ENCODE data around the gene ANKRD28.

The ANKRD28 gene

DNA sequence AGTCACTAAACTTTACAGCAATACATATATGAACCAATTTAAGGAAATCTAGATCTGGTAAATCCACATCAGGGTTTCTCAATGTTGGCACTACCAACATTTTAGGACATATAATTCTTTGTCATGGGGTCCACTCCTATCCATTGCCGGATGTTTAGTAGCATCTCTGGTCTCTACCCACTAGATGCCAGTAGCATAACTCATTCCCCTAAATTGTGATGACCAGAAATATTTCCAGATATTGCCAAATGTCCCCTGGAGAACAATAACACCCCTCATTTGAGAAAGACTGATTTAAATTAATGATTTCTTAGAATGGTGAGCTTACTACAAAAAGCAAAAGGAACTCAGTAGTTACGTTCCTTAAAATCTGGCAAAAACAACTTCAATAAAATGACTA, 23.1 kb upstream of the ANKRD28 start:
- TF ChIP-seq SIN3A (IDR thresholded peaks at IDR 0.05; ENCODE audit: borderline replicate concordance, insufficient read depth, low read length) (no peak), TAF1 (IDR thresholded peaks at IDR 0.05; ENCODE audit: borderline replicate concordance, insufficient read depth, low read length) (no peak), POLR2AphosphoS5 (IDR thresholded peaks at IDR 0.05; ENCODE audit: low read depth, low read length) (no peak), FOXP2 (optimal IDR thresholded peaks at IDR 0.05; ENCODE audit: borderline replicate concordance, extremely low read depth, extremely low read length, insufficient read depth) (no peak)
- TF ChIP-seq, protein P1, sequence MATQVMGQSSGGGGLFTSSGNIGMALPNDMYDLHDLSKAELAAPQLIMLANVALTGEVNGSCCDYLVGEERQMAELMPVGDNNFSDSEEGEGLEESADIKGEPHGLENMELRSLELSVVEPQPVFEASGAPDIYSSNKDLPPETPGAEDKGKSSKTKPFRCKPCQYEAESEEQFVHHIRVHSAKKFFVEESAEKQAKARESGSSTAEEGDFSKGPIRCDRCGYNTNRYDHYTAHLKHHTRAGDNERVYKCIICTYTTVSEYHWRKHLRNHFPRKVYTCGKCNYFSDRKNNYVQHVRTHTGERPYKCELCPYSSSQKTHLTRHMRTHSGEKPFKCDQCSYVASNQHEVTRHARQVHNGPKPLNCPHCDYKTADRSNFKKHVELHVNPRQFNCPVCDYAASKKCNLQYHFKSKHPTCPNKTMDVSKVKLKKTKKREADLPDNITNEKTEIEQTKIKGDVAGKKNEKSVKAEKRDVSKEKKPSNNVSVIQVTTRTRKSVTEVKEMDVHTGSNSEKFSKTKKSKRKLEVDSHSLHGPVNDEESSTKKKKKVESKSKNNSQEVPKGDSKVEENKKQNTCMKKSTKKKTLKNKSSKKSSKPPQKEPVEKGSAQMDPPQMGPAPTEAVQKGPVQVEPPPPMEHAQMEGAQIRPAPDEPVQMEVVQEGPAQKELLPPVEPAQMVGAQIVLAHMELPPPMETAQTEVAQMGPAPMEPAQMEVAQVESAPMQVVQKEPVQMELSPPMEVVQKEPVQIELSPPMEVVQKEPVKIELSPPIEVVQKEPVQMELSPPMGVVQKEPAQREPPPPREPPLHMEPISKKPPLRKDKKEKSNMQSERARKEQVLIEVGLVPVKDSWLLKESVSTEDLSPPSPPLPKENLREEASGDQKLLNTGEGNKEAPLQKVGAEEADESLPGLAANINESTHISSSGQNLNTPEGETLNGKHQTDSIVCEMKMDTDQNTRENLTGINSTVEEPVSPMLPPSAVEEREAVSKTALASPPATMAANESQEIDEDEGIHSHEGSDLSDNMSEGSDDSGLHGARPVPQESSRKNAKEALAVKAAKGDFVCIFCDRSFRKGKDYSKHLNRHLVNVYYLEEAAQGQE (IDR thresholded peaks at IDR 0.05; ENCODE audit: insufficient read depth in 1 of 2, low read depth in 2 of 2, low read length in 2 of 2), result no peak

DNA sequence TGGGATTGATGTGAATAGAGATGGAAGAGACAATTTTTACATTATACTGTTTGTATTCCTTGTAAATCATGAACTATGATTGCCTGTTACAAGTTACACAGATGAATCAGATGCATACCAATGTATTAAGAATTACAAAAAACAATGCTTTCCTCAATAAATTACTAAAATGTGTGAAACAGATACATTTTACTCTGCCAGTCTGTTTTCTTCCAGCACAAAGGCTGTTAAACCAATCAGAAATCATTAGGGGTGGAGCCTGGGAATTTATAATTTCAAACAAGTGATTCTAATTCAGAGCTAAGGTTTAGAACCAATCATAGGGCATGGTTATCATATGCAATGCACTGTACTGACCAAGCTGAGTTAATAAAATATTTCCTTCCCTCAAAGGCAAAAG, 21.8 kb upstream of the ANKRD28 start:
- TF ChIP-seq, protein P1 (IDR thresholded peaks at IDR 0.05; ENCODE audit: insufficient read depth in 1 of 2, low read depth in 2 of 2, low read length in 2 of 2), result no peak
- TF ChIP-seq FOXP2 (optimal IDR thresholded peaks at IDR 0.05; ENCODE audit: borderline replicate concordance, extremely low read depth, extremely low read length, insufficient read depth) (no peak), SIN3A (IDR thresholded peaks at IDR 0.05; ENCODE audit: borderline replicate concordance, insufficient read depth, low read length) (no peak), POLR2AphosphoS5 (IDR thresholded peaks at IDR 0.05; ENCODE audit: low read depth, low read length) (no peak), TAF1 (IDR thresholded peaks at IDR 0.05; ENCODE audit: borderline replicate concordance, insufficient read depth, low read length) (no peak)

DNA sequence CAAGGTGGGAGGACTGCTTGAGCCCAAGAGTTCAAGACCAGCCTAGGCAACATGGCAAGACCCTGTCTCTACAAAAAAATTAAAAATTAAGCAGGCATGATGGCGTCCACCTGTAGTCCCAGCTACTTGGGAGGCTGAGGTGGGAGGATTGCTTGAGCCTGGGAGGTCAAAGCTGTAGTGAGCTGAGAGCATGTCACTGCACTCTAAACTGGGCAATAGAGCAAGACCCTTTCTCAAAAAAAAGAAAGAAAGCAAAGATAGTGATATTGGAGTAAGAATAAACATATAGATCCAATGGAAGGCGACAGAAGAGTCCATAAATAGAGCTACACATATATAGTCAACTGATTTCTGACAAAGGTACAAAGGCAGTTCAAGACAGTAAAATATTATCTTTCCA, 21.3 kb upstream of the ANKRD28 start:
- TF ChIP-seq POLR2AphosphoS5 (IDR thresholded peaks at IDR 0.05; ENCODE audit: low read depth, low read length) (no peak), TAF1 (IDR thresholded peaks at IDR 0.05; ENCODE audit: borderline replicate concordance, insufficient read depth, low read length) (no peak), FOXP2 (optimal IDR thresholded peaks at IDR 0.05; ENCODE audit: borderline replicate concordance, extremely low read depth, extremely low read length, insufficient read depth) (no peak), SIN3A (IDR thresholded peaks at IDR 0.05; ENCODE audit: borderline replicate concordance, insufficient read depth, low read length) (no peak)
- TF ChIP-seq, protein P1 (IDR thresholded peaks at IDR 0.05; ENCODE audit: insufficient read depth in 1 of 2, low read depth in 2 of 2, low read length in 2 of 2), result no peak

DNA sequence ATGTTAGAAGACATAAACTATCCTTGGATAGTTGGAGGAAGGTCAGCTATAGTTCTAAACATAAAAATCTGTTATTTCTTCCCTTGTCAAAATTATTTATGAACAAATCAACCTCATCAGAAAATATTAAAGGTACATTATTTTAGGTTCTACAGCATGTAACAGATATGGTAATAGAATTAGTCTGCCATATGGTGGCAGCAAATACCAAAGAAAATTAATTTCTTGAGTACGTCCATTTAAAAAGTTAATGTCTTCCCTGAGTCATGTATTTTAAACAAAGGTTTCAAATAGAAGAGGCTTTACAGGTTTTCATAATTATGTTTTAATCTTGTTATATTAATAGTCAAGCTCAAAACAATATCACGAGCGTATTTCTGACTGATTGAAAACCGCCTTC, 17.9 kb upstream of the ANKRD28 start:
- TF ChIP-seq, protein P1 (IDR thresholded peaks at IDR 0.05; ENCODE audit: insufficient read depth in 1 of 2, low read depth in 2 of 2, low read length in 2 of 2), result no peak
- TF ChIP-seq TAF1 (IDR thresholded peaks at IDR 0.05; ENCODE audit: borderline replicate concordance, insufficient read depth, low read length) (no peak), POLR2AphosphoS5 (IDR thresholded peaks at IDR 0.05; ENCODE audit: low read depth, low read length) (no peak), FOXP2 (optimal IDR thresholded peaks at IDR 0.05; ENCODE audit: borderline replicate concordance, extremely low read depth, extremely low read length, insufficient read depth) (no peak), SIN3A (IDR thresholded peaks at IDR 0.05; ENCODE audit: borderline replicate concordance, insufficient read depth, low read length) (no peak)

DNA sequence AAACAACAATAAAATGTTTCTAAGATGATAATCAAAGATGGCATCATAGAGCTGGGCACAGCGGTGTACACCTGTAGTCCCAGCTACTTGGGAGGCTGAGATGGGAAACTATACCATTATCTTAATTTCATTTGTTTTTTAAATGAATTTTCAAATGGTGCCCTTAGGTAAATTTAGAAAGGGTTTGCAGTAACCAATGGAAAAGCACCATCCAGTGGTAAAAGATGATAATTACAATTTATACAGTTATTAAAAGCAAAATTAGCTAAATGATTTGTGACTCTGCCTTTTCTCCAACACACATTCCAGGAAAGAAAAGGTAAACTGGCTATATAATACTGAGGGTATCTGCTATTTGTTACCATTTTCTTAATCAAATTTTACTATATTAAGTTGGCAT, 14.4 kb upstream of the ANKRD28 start:
- TF ChIP-seq POLR2AphosphoS5 (IDR thresholded peaks at IDR 0.05; ENCODE audit: low read depth, low read length) (no peak), FOXP2 (optimal IDR thresholded peaks at IDR 0.05; ENCODE audit: borderline replicate concordance, extremely low read depth, extremely low read length, insufficient read depth) (no peak), TAF1 (IDR thresholded peaks at IDR 0.05; ENCODE audit: borderline replicate concordance, insufficient read depth, low read length) (no peak), SIN3A (IDR thresholded peaks at IDR 0.05; ENCODE audit: borderline replicate concordance, insufficient read depth, low read length) (no peak)
- TF ChIP-seq, protein P1 (IDR thresholded peaks at IDR 0.05; ENCODE audit: insufficient read depth in 1 of 2, low read depth in 2 of 2, low read length in 2 of 2), result no peak
